Epithelial cell of esophagus (primary cell): ENCODE results near the gene SUSD3.
A peak's percentile ranks its signal among the peaks of the same experiment; 100 is the strongest.

Source experiments
- DNase-seq: peaks from one replicate; pipeline ENCODE4 v3.0.0; 2010; ENCODE audit warnings: low read depth
- H3K4me3 ChIP-seq: 2 replicates; pipeline ENCODE4 v1.5.1; 2011; ENCODE audit warnings: mild to moderate bottlenecking, low read length, control low read depth
- CTCF ChIP-seq: IDR thresholded peaks from 2 replicates; pipeline ENCODE4 v1.5.1; 2011; ENCODE audit warnings: low read depth, mild to moderate bottlenecking, low read length, control low read depth, inconsistent platforms; ENCODE audit not compliant: insufficient read depth; ENCODE audit errors: missing control alignments

The SUSD3 gene

GRCh38 chr9:93058355-93059010 lies at the start of gene SUSD3:
TSS of gene SUSD3 (plus strand) at chr9:93058701. CDS start at chr9:93058743, 42 bp downstream.
- peak within 1 kb of the TSS; percentile 5 for H3K4me3 ChIP-seq
- DNase-seq: peak; percentile 26
- TF ChIP-seq CTCF: no peak

- TF ChIP-seq CTCF: no peak
- DNase-seq: no peak
- no peak overlapping the region for H3K4me3 ChIP-seq
Observed at GRCh38 chr9:93009337-93010015, 49.0 kb upstream of the SUSD3 start.

GRCh38 chr9:93010056-93010455 lies 48.4 kb upstream of the SUSD3 start:
- no peak for TF ChIP-seq CTCF
- no peak for DNase-seq
- no peak overlapping the region for H3K4me3 ChIP-seq

- no peak for TF ChIP-seq CTCF
- no peak overlapping the region for H3K4me3 ChIP-seq
- DNase-seq: no peak
Observed at GRCh38 chr9:93010704-93011103, 47.8 kb upstream of the SUSD3 start.

- H3K4me3 ChIP-seq: no peak overlapping the region
- TF ChIP-seq CTCF: no peak
- no peak for DNase-seq
Observed at GRCh38 chr9:93011114-93011513, 47.4 kb upstream of the SUSD3 start.

- H3K4me3 ChIP-seq: no peak overlapping the region
- no peak for TF ChIP-seq CTCF
- no peak for DNase-seq
Observed at GRCh38 chr9:93012963-93013855, 45.3 kb upstream of the SUSD3 start.
